Sigmoid colon (tissue), 7 donors: ENCODE measurements around the gene TFR2. TPM values are rescaled to one million over a fixed set of nuclear protein-coding genes. Genes with fewer than 3 reads are reported as not detected.

Experiments
- DNase-seq: peaks from one replicate; pipeline ENCODE4 v3.0.0-alpha.2; 2019
- H3K27ac ChIP-seq, 4 donors: fragments of 200-600 bp; sonication (generic); one replicate each; pipeline ENCODE4 v1.5.1; 2016 to 2019; ENCODE audit warnings: mild to moderate bottlenecking in 1 of 4
- H3K27me3 ChIP-seq, 3 donors: fragments of 200-600 bp; sonication (generic); one replicate each; pipeline ENCODE4 v1.5.1; 2019; ENCODE audit warnings: mild to moderate bottlenecking in 1 of 3
- H3K36me3 ChIP-seq, 4 donors: fragments of 200-600 bp; sonication (generic); one replicate each; pipeline ENCODE4 v1.5.1; 2016 to 2019
- H3K4me1 ChIP-seq, 4 donors: fragments of 200-600 bp; sonication (generic); one replicate each; pipeline ENCODE4 v1.5.1; 2017 to 2019
- H3K4me3 ChIP-seq, 4 donors: fragments of 200-600 bp; sonication (generic); one replicate each; pipeline ENCODE4 v1.5.1; 2017 to 2019; ENCODE audit warnings: mild to moderate bottlenecking in 2 of 4, moderate library complexity in 1 of 4
- H3K9me3 ChIP-seq, 4 donors: fragments of 200-600 bp in 3 of 4; sonication (generic) in 3 of 4; one replicate each; pipeline versions ENCODE4 v1.5.1 to v1.6.1; 2013 to 2019
- CTCF ChIP-seq, 4 experiments: fragments of 450-650 bp in 3 of 4; fragments of 200-600 bp in 1 of 4; IDR thresholded peaks; one replicate each; pipeline ENCODE4 v1.5.1; 2016 to 2019; ENCODE audit warnings: antibody characterized with exemption in 4 of 4, mild to moderate bottlenecking in 3 of 4, moderate library complexity in 2 of 4
- EP300 ChIP-seq, 4 donors: sonication (generic); formaldehyde crosslinking; IDR thresholded peaks; one replicate each; pipeline ENCODE4 v1.6.1; 2017; ENCODE audit warnings: antibody characterized with exemption in 4 of 4
- POLR2A ChIP-seq, 2 donors: fragments of 450-650 bp; IDR thresholded peaks; one replicate each; pipeline ENCODE4 v1.6.1; 2016; ENCODE audit warnings: antibody characterized with exemption in 2 of 2, mild to moderate bottlenecking in 2 of 2, moderate library complexity in 2 of 2
- WGBS, 2 donors: extraction: QIAGEN DNeasy Blood & Tissue Kit; methylation state at CpG; one replicate each; pipeline ENCODE4 v1.1.7; 2013; 5-methylcytosine and 5-hydroxymethylcytosine counted together
- intact Hi-C: fragments of 100-400 bp; cut with DNase I; formaldehyde crosslinking; loops from one replicate; pipeline ENCODE4 v1.15.1; 2023
- polyA plus RNA-seq, 3 donors: library from polyadenylated mRNA; stranded (reverse); fragments of 200-250 nt; gene quantifications; one replicate each; pipeline ENCODE4 v1.2.3, GENCODE V29; 2013
- small RNA-seq, 3 donors: library from RNA; depleted of rRNA; stranded (forward); fragments of <200 nt; gene quantifications; one replicate each; pipeline ENCODE3, GENCODE V24; 2016
- total RNA-seq, 4 donors: library from RNA; depleted of rRNA; stranded (reverse); fragments of >200 nt; gene quantifications; one replicate each; pipeline ENCODE4 v1.1.0, GENCODE V29; 2016
- donor health status: healthy with polysubstance abuse.
- donor health status: Bipolar disorder and iron deficiency.
- donor health status: healthy.

TFR2 gene
- total and polyA plus RNA-seq, 7 donors, result 0.71 to 2.2 TPM; not detected in 5

GRCh38 chr7:100570954-100571828 is 70.2 kb downstream of the TFR2 start:
- H3K4me3 ChIP-seq, result no peak overlapping the region
- H3K36me3 ChIP-seq, result peaks cover 7 to 29% (median 21%) of the 10 kb centered on the region in 4 donors
- TF ChIP-seq EP300 (IDR thresholded peaks at IDR 0.05), result no peak
- TF ChIP-seq CTCF (IDR thresholded peaks at IDR 0.05), result no peak
- no peak for TF ChIP-seq POLR2A (IDR thresholded peaks at IDR 0.05)
- DNase-seq, result peak; percentile 67
- peaks cover 0 to 57% (median 2%) of the 10 kb centered on the region in 3 donors for H3K27me3 ChIP-seq
- no peaks in the 10 kb centered on the region for H3K9me3 ChIP-seq
- WGBS, 2 donors, result 72 to 82% methylated on average over 26 of the region's 26 CpGs
- H3K27ac ChIP-seq, result no peak overlapping the region
- H3K4me1 ChIP-seq, result peaks cover 2 to 14% (median 12%) of the 10 kb centered on the region in 4 donors
- intact Hi-C loops, result no loop called here

Small RNA genes lying within 50 kb of the gene (small RNA-seq; reads per million reads assigned to genes)
- 0 reads per million in 3 donors for gene SAP25

Other genes starting within 250 kb of the TFR2 start
- 1 to 10 TPM; 3.8 to 9.4 (median 6.2) TPM for gene ZCWPW1, start 212.8 kb downstream of the TFR2 start, total RNA-seq
- 1 to 10 TPM; 1.2 to 6.2 (median 5.4) TPM for gene ZCWPW1, start 212.8 kb downstream of the TFR2 start, polyA plus RNA-seq
- gene MEPCE, start 211.7 kb downstream of the TFR2 start, total RNA-seq, result 10 to 100 TPM; 20.0 to 29.7 (median 25.5) TPM
- gene MEPCE, start 211.7 kb downstream of the TFR2 start, polyA plus RNA-seq, result 10 to 100 TPM; 18.0 to 32.1 (median 19.7) TPM
- 10 to 100 TPM; 17.4 to 42.6 (median 35.2) TPM for gene PPP1R35, start 205.1 kb downstream of the TFR2 start, total RNA-seq
- gene PPP1R35, start 205.1 kb downstream of the TFR2 start, polyA plus RNA-seq, result 10 to 100 TPM; 28.2 to 45.5 (median 31.4) TPM
- under 1 TPM in 1 of 4 donors, not detected in 3; 0.95 TPM for gene SPACDR, start 177.3 kb downstream of the TFR2 start, total RNA-seq
- gene SPACDR, start 177.3 kb downstream of the TFR2 start, polyA plus RNA-seq, result under 1 TPM in 1 of 3 donors, not detected in 2; 0.63 TPM
- 10 to 100 TPM; 24.4 to 31.6 (median 28.5) TPM for gene TSC22D4, start 162.3 kb downstream of the TFR2 start, total RNA-seq
- 10 to 100 TPM; 46.8 to 53.5 (median 51.1) TPM for gene TSC22D4, start 162.3 kb downstream of the TFR2 start, polyA plus RNA-seq
- 1 to 10 TPM; 1.1 to 1.5 (median 1.4) TPM for gene NYAP1, start 157.6 kb downstream of the TFR2 start, total RNA-seq
- 1 to 10 TPM in 1 of 3 donors, under 1 TPM in 1, not detected in 1; 0.23 to 1.6 TPM for gene NYAP1, start 157.6 kb downstream of the TFR2 start, polyA plus RNA-seq
- 10 to 100 TPM; 17.5 to 32.7 (median 20.2) TPM for gene AGFG2, start 102.3 kb downstream of the TFR2 start, total RNA-seq
- gene AGFG2, start 102.3 kb downstream of the TFR2 start, polyA plus RNA-seq, result 10 to 100 TPM; 28.8 to 33.0 (median 30.7) TPM
- gene SAP25, start 67.7 kb downstream of the TFR2 start, total RNA-seq, result 1 to 10 TPM in 2 of 4 donors, under 1 TPM in 1, not detected in 1; 0.71 to 2.5 (median 1.9) TPM
- 1 to 10 TPM in 1 of 3 donors, not detected in 2; 7.2 TPM for gene SAP25, start 67.7 kb downstream of the TFR2 start, polyA plus RNA-seq
- gene LRCH4, start 55.4 kb downstream of the TFR2 start, total RNA-seq, result 10 to 100 TPM; 28.9 to 74.5 (median 42.9) TPM
- 10 to 100 TPM; 28.2 to 92.3 (median 40.7) TPM for gene LRCH4, start 55.4 kb downstream of the TFR2 start, polyA plus RNA-seq
- gene FBXO24, start 55.2 kb downstream of the TFR2 start, total RNA-seq, result 1 to 10 TPM in 1 of 4 donors, under 1 TPM in 2, not detected in 1; 0.27 to 2.8 (median 0.71) TPM
- 1 to 10 TPM in 1 of 3 donors, under 1 TPM in 2; 0.46 to 1.2 (median 0.95) TPM for gene FBXO24, start 55.2 kb downstream of the TFR2 start, polyA plus RNA-seq
- 10 to 100 TPM; 14.3 to 76.4 (median 21.4) TPM for gene PCOLCE, start 39.2 kb downstream of the TFR2 start, total RNA-seq
- 10 to 100 TPM in 2 of 3 donors, 1 to 10 TPM in 1; 2.3 to 36.7 (median 10.8) TPM for gene PCOLCE, start 39.2 kb downstream of the TFR2 start, polyA plus RNA-seq
- 10 to 100 TPM in 3 of 4 donors, 1 to 10 TPM in 1; 8.0 to 16.4 (median 12.0) TPM for gene MOSPD3, start 29.0 kb downstream of the TFR2 start, total RNA-seq
- gene MOSPD3, start 29.0 kb downstream of the TFR2 start, polyA plus RNA-seq, result 10 to 100 TPM; 18.0 to 19.2 (median 18.7) TPM
- gene ACTL6B, start 14.9 kb upstream of the TFR2 start, total RNA-seq, result under 1 TPM in 2 of 4 donors, not detected in 2; 0.68 to 0.71 TPM
- under 1 TPM in 1 of 3 donors, not detected in 2; 0.58 TPM for gene ACTL6B, start 14.9 kb upstream of the TFR2 start, polyA plus RNA-seq
- gene GNB2, start 32.2 kb upstream of the TFR2 start, total RNA-seq, result 100 to 1,000 TPM; 133 to 199 (median 163) TPM
- 100 to 1,000 TPM; 230 to 286 (median 236) TPM for gene GNB2, start 32.2 kb upstream of the TFR2 start, polyA plus RNA-seq
- gene GIGYF1, start 52.7 kb upstream of the TFR2 start, total RNA-seq, result 10 to 100 TPM; 24.8 to 47.1 (median 26.6) TPM
- 10 to 100 TPM in 1 of 3 donors, 1 to 10 TPM in 2; 3.5 to 27.9 (median 4.8) TPM for gene GIGYF1, start 52.7 kb upstream of the TFR2 start, polyA plus RNA-seq
- gene POP7, start 64.6 kb upstream of the TFR2 start, total RNA-seq, result 10 to 100 TPM; 20.5 to 39.5 (median 31.7) TPM
- 10 to 100 TPM; 43.5 to 46.2 (median 44.4) TPM for gene POP7, start 64.6 kb upstream of the TFR2 start, polyA plus RNA-seq
- not detected for gene EPO, start 78.9 kb upstream of the TFR2 start, total RNA-seq
- not detected for gene EPO, start 78.9 kb upstream of the TFR2 start, polyA plus RNA-seq
- not detected for gene ZAN, start 92.0 kb upstream of the TFR2 start, total RNA-seq
- gene ZAN, start 92.0 kb upstream of the TFR2 start, polyA plus RNA-seq, result not detected
- gene EPHB4, start 186.0 kb upstream of the TFR2 start, total RNA-seq, result 10 to 100 TPM; 23.9 to 35.5 (median 29.3) TPM
- 10 to 100 TPM in 2 of 3 donors, 1 to 10 TPM in 1; 5.1 to 29.1 (median 10.2) TPM for gene EPHB4, start 186.0 kb upstream of the TFR2 start, polyA plus RNA-seq
- 10 to 100 TPM; 10.4 to 17.9 (median 14.8) TPM for gene SLC12A9, start 211.2 kb upstream of the TFR2 start, total RNA-seq
- gene SLC12A9, start 211.2 kb upstream of the TFR2 start, polyA plus RNA-seq, result 10 to 100 TPM in 1 of 3 donors, 1 to 10 TPM in 2; 2.5 to 34.2 (median 4.2) TPM
- gene TRIP6, start 225.8 kb upstream of the TFR2 start, total RNA-seq, result 10 to 100 TPM; 37.8 to 79.7 (median 51.1) TPM
- gene TRIP6, start 225.8 kb upstream of the TFR2 start, polyA plus RNA-seq, result 10 to 100 TPM; 12.0 to 45.9 (median 18.0) TPM
- 10 to 100 TPM; 42.1 to 64.3 (median 51.4) TPM for gene SRRT, start 233.6 kb upstream of the TFR2 start, total RNA-seq
- 100 to 1,000 TPM in 1 of 3 donors, 10 to 100 TPM in 2; 31.8 to 106 (median 38.6) TPM for gene SRRT, start 233.6 kb upstream of the TFR2 start, polyA plus RNA-seq
- gene UFSP1, start 248.2 kb upstream of the TFR2 start, total RNA-seq, result 1 to 10 TPM; 2.4 to 7.1 (median 3.1) TPM
- 1 to 10 TPM; 1.8 to 5.3 (median 1.8) TPM for gene UFSP1, start 248.2 kb upstream of the TFR2 start, polyA plus RNA-seq